Neural progenitor cell (in vitro differentiated cells): ENCODE results near the gene PGRMC2. TPM values are rescaled to one million over a fixed set of nuclear protein-coding genes. Genes with fewer than 3 reads are reported as not detected.
A peak's percentile ranks its signal among the peaks of the same experiment; 100 is the strongest.

Experiments
- DNase-seq: peaks from one replicate; pipeline ENCODE4 v3.0.0-alpha.2; 2016; ENCODE audit warnings: low spot score
- H2AFZ ChIP-seq: fragments of 200-600 bp; sonication (generic); replicated peaks from 2 replicates; pipeline ENCODE4 v1.6.1; 2016; ENCODE audit warnings: antibody characterized with exemption
- H3F3A ChIP-seq: fragments of 200-600 bp; sonication (generic); 2 replicates; pipeline ENCODE4 v1.6.1; 2016; ENCODE audit warnings: antibody characterized with exemption, low read depth
- H3K27ac ChIP-seq: fragments of 200-600 bp; sonication (generic); 2 replicates; pipeline ENCODE4 v1.5.1; 2016; ENCODE audit warnings: mild to moderate bottlenecking
- H3K27me3 ChIP-seq: fragments of 200-600 bp; sonication (generic); 2 replicates; pipeline ENCODE4 v1.6.1; 2016; ENCODE audit warnings: mild to moderate bottlenecking, moderate library complexity
- H3K36me3 ChIP-seq: fragments of 200-600 bp; sonication (generic); 2 replicates; pipeline ENCODE4 v1.5.1; 2016
- H3K4me1 ChIP-seq: fragments of 200-600 bp; sonication (generic); 2 replicates; pipeline ENCODE4 v1.6.1; 2016; ENCODE audit warnings: mixed run types
- H3K4me2 ChIP-seq: fragments of 200-600 bp; sonication (generic); 2 replicates; pipeline ENCODE4 v1.6.1; 2016
- H3K4me3 ChIP-seq: fragments of 200-600 bp; sonication (generic); 2 replicates; pipeline ENCODE4 v1.5.1; 2016
- H3K79me2 ChIP-seq: fragments of 200-600 bp; sonication (generic); 2 replicates; pipeline ENCODE4 v1.6.1; 2016; ENCODE audit warnings: low read depth
- H3K9ac ChIP-seq: fragments of 200-600 bp; sonication (generic); 2 replicates; pipeline ENCODE4 v1.6.1; 2016
- H3K9me3 ChIP-seq: fragments of 200-600 bp; sonication (generic); 2 replicates; pipeline ENCODE4 v1.5.1; 2016; ENCODE audit warnings: low read depth
- H4K20me1 ChIP-seq: fragments of 200-600 bp; sonication (generic); 2 replicates; pipeline ENCODE4 v1.6.1; 2016; ENCODE audit warnings: low read depth
- H3K27ac Mint-ChIP-seq: 3 replicates; pipeline ENCODE4 v1.8.0; 2021; ENCODE audit warnings: mixed read lengths
- H3K27me3 Mint-ChIP-seq: 2 replicates; pipeline ENCODE4 v1.8.0; 2022; ENCODE audit warnings: low read depth, mild to moderate bottlenecking, inconsistent platforms, moderate library complexity, mixed read lengths; ENCODE audit not compliant: insufficient read depth
- H3K36me3 Mint-ChIP-seq: 3 replicates; pipeline ENCODE4 v1.8.0; 2021; ENCODE audit warnings: mixed read lengths
- H3K4me1 Mint-ChIP-seq: 3 replicates; pipeline ENCODE4 v1.8.0; 2021; ENCODE audit warnings: mixed read lengths
- H3K4me3 Mint-ChIP-seq: 3 replicates; pipeline ENCODE4 v1.8.0; 2021; ENCODE audit warnings: mild to moderate bottlenecking, moderate library complexity, mixed read lengths
- H3K9me3 Mint-ChIP-seq: 3 replicates; pipeline ENCODE4 v1.8.0; 2020; ENCODE audit warnings: mixed read lengths
- EZH2 ChIP-seq: fragments of 200-600 bp; sonication (generic); IDR thresholded peaks from 2 replicates; pipeline ENCODE4 v1.6.1; 2017; ENCODE audit warnings: antibody characterized with exemption, mild to moderate bottlenecking, moderate library complexity
- EZH2phosphoT487 ChIP-seq: fragments of 200-600 bp; sonication (generic); IDR thresholded peaks from 2 replicates; pipeline ENCODE4 v1.6.1; 2017; ENCODE audit warnings: antibody characterized with exemption
- total RNA-seq: library from RNA; depleted of rRNA; stranded (reverse); fragments of >200 nt; gene quantifications from 2 replicates; pipeline ENCODE4 v1.2.3, GENCODE V29; 2015; ENCODE audit warnings: low replicate concordance
- TF ChIP-seq, protein P1 (sequence below): fragments of 200-600 bp; sonication (generic); IDR thresholded peaks from 2 replicates; pipeline ENCODE4 v1.5.1; 2017; ENCODE audit warnings: antibody characterized with exemption, mild to moderate bottlenecking

PGRMC2 gene
- total RNA-seq, 1 donor from 2014 or later, result 58.8 TPM

DNA sequence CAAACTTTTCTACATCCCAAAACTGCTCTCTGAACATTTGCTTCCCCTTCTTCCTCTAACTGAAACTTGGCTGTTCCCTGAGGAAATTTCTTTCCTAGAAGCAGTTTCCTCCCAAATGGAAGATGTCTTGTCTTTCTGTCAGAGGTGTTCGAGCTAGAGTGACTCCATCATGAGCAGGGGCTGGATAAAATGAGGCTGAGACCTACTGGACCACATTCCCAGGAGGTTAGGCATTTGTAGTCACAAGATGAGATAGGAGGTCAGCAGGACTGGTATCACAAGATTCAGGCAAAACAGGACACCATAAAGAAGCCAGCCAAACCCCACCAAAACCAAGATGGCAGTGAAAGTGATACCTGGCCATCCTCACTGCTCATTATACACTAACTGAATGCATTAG lies 35.8 kb upstream of the PGRMC2 start:
- no peaks in the 10 kb centered on the region for H3K36me3 Mint-ChIP-seq
- Histone ChIP-seq H3K4me3 (no peak overlapping the region), H3K9me3 (no peaks in the 10 kb centered on the region), H3K4me1 (peaks cover 38% of the 10 kb centered on the region), H3K9ac (no peak overlapping the region), H3K4me2 (no peak overlapping the region), H3K36me3 (no peaks in the 10 kb centered on the region), H4K20me1 (no peaks in the 10 kb centered on the region), H3F3A (peaks cover 35% of the 10 kb centered on the region), H3K27ac (no peak overlapping the region), H3K79me2 (no peaks in the 10 kb centered on the region), H3K27me3 (no peaks in the 10 kb centered on the region), H2AFZ (no peak overlapping the region)
- no peak for DNase-seq
- H3K9me3 Mint-ChIP-seq, result no peaks in the 10 kb centered on the region
- TF ChIP-seq EZH2phosphoT487, result no peak
- no peak for TF ChIP-seq EZH2
- TF ChIP-seq, protein P1, sequence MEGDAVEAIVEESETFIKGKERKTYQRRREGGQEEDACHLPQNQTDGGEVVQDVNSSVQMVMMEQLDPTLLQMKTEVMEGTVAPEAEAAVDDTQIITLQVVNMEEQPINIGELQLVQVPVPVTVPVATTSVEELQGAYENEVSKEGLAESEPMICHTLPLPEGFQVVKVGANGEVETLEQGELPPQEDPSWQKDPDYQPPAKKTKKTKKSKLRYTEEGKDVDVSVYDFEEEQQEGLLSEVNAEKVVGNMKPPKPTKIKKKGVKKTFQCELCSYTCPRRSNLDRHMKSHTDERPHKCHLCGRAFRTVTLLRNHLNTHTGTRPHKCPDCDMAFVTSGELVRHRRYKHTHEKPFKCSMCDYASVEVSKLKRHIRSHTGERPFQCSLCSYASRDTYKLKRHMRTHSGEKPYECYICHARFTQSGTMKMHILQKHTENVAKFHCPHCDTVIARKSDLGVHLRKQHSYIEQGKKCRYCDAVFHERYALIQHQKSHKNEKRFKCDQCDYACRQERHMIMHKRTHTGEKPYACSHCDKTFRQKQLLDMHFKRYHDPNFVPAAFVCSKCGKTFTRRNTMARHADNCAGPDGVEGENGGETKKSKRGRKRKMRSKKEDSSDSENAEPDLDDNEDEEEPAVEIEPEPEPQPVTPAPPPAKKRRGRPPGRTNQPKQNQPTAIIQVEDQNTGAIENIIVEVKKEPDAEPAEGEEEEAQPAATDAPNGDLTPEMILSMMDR, result no peak
- H3K27me3 Mint-ChIP-seq, result no peaks in the 10 kb centered on the region
- H3K4me1 Mint-ChIP-seq, result peaks cover 10% of the 10 kb centered on the region
- no peak overlapping the region for H3K4me3 Mint-ChIP-seq
- H3K27ac Mint-ChIP-seq, result no peak overlapping the region

DNA sequence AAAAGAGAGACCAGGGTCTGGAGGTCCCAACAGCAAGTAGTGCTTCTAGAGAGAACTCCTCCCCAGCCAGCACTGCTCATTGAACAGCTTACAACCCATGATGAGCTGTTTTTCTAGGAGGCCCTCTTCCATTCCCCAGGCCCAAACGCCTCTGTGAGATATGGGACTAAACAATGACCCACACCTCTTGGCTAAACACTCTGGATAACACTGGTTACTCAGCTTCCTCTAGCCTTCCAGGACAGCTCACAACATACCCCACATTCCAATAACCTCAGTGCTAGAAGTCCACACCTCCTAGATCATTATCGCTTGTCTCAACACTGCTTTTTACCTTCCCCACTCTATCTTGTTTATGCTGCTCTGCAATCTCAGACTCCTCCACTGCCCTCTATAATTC lies 35.4 kb upstream of the PGRMC2 start:
- no peak overlapping the region for H3K27ac Mint-ChIP-seq
- Histone ChIP-seq H3F3A (peaks cover 31% of the 10 kb centered on the region), H3K4me2 (no peak overlapping the region), H3K27ac (no peak overlapping the region), H3K9ac (no peak overlapping the region), H3K27me3 (no peaks in the 10 kb centered on the region), H3K4me3 (no peak overlapping the region), H3K4me1 (peaks cover 34% of the 10 kb centered on the region), H3K9me3 (no peaks in the 10 kb centered on the region), H2AFZ (no peak overlapping the region), H3K36me3 (no peaks in the 10 kb centered on the region), H4K20me1 (no peaks in the 10 kb centered on the region), H3K79me2 (no peaks in the 10 kb centered on the region)
- no peaks in the 10 kb centered on the region for H3K27me3 Mint-ChIP-seq
- peaks cover 7% of the 10 kb centered on the region for H3K4me1 Mint-ChIP-seq
- no peak overlapping the region for H3K4me3 Mint-ChIP-seq
- H3K9me3 Mint-ChIP-seq, result no peaks in the 10 kb centered on the region
- no peaks in the 10 kb centered on the region for H3K36me3 Mint-ChIP-seq
- DNase-seq, result no peak
- TF ChIP-seq EZH2phosphoT487, result no peak
- no peak for TF ChIP-seq EZH2
- TF ChIP-seq, protein P1, result no peak

DNA sequence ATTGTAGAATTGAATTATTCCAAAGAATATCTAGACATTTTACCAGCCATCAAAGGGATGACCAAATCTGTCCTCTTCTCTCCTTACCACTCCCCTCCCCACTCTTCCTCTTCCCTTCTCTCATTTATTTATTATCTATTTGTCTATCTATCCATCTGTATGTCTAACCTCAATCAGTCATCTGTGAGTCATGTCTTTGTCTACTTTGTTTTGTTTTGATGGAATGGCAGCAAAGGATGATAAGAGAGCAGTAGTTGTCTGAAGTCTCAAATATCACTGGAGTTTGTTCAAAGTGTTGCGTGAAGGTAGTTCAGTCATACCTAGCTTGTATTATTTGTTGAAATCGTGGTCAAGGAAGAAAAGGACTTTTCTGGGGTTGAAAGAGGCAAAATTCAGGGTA lies 34.7 kb upstream of the PGRMC2 start:
- no peak for TF ChIP-seq EZH2
- TF ChIP-seq, protein P1, result no peak
- TF ChIP-seq EZH2phosphoT487, result no peak
- Histone ChIP-seq H3K4me1 (peaks cover 27% of the 10 kb centered on the region), H3K36me3 (no peaks in the 10 kb centered on the region), H3K79me2 (no peaks in the 10 kb centered on the region), H3F3A (peaks cover 24% of the 10 kb centered on the region), H2AFZ (no peak overlapping the region), H3K4me2 (peak overlapping the region; percentile 46), H3K4me3 (no peak overlapping the region), H3K27me3 (no peaks in the 10 kb centered on the region), H3K9ac (no peak overlapping the region), H3K9me3 (no peaks in the 10 kb centered on the region), H3K27ac (peak overlapping the region; percentile 92), H4K20me1 (no peaks in the 10 kb centered on the region)
- Mint-ChIP-seq H3K36me3 (peaks cover 2% of the 10 kb centered on the region), H3K4me1 (peaks cover under 1% of the 10 kb centered on the region), H3K27ac (no peak overlapping the region), H3K4me3 (no peak overlapping the region), H3K27me3 (no peaks in the 10 kb centered on the region), H3K9me3 (no peaks in the 10 kb centered on the region)
- no peak for DNase-seq
